Activated naive CD8-positive, alpha-beta T cell (primary cell): Measurements from ENCODE around the gene GSN.

Experiments used
- H3K27ac Mint-ChIP-seq: one replicate; pipeline ENCODE4 v1.8.0; 2021; ENCODE audit warnings: mixed read lengths
- H3K27me3 Mint-ChIP-seq: one replicate; pipeline ENCODE4 v1.8.0; 2021; ENCODE audit warnings: mixed read lengths
- H3K36me3 Mint-ChIP-seq: one replicate; pipeline ENCODE4 v1.8.0; 2021; ENCODE audit warnings: mixed read lengths
- H3K4me1 Mint-ChIP-seq: one replicate; pipeline ENCODE4 v1.8.0; 2021; ENCODE audit warnings: low read depth, mixed read lengths
- H3K4me3 Mint-ChIP-seq: one replicate; pipeline ENCODE4 v1.8.0; 2021; ENCODE audit warnings: mild to moderate bottlenecking, mixed read lengths
- H3K9me3 Mint-ChIP-seq: one replicate; pipeline ENCODE4 v1.8.0; 2021; ENCODE audit warnings: low read depth, mixed read lengths

The GSN gene

DNA sequence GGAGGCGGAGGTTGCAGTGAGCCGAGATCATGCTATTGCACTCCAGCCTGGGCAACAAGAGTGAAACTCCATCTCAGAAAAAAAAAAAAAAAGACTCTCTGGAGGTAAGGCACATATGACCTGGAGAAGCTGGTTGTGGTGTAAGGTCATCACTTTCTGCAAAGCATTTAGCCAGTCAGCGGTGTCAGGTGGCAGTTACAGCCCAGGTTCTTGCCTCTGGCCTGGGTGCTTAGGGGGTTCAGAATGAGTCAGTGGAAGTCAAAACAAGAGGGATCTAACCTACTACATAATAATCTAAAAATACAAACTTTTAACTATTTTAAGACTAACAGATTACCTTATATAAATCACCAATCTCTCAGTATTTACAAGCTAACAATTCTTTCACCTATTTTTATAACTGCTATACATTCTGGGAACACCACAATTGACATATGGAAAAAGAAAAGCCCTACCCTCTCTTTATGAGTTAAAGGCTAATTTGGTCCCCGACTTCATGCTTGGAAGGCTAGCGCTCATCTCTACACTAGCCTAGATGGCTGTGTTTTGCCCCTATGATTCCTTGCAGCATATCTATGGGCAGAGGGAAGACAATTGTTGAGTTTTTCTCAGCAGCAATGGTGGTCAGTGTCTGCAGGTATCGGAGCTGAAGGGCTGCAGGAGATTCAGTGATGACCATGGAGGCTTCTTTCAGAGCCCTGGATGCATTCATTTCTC, 72.9 kb downstream of the GSN start:
- H3K4me3 Mint-ChIP-seq, result no peak overlapping the region
- no peak overlapping the region for H3K27ac Mint-ChIP-seq
- no peaks in the 10 kb centered on the region for H3K9me3 Mint-ChIP-seq
- H3K27me3 Mint-ChIP-seq, result no peaks in the 10 kb centered on the region
- no peaks in the 10 kb centered on the region for H3K4me1 Mint-ChIP-seq
- H3K36me3 Mint-ChIP-seq, result peaks cover 12% of the 10 kb centered on the region

DNA sequence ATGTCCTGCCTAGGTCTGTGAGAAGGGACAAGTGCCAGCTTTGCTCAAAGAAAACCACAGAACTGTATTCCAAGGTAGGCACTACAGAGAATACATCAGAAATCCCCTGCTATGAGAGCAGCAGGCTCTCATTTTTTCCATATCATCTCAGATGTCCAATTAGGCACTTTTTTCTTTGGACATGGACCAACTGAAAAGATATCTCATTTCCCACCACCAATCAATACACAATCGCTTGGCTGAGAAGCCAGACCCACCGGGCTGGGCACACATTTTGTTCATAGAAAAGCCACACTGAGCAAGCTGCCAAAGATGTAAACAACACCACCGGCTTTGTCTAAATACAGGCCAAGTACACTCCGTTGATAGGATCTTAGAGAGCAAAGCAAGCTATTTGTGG, 76.2 kb downstream of the GSN start:
- Mint-ChIP-seq H3K4me1 (no peaks in the 10 kb centered on the region), H3K4me3 (no peak overlapping the region), H3K27me3 (no peaks in the 10 kb centered on the region), H3K27ac (no peak overlapping the region), H3K36me3 (peaks cover 18% of the 10 kb centered on the region), H3K9me3 (no peaks in the 10 kb centered on the region)

DNA sequence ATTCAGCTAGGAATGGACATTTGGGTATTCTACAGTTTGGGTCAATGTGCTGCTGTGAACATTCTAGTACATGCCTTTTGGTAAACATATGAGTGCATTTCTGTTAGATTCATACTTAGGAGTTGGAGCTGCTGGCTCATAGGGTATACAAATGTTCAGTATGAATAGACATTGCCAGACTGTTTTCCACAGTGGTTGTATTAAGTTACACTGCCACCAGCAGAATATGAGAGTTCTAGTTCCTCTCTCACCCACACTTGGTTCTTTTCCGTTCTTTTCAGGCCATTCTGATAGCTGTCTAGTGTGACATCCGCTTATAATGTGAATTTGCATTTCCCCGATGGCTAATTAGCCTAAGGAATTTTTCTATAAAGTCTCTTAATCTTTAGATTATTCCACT, 77.1 kb downstream of the GSN start:
- Mint-ChIP-seq H3K36me3 (peaks cover 18% of the 10 kb centered on the region), H3K4me1 (no peaks in the 10 kb centered on the region), H3K27me3 (no peaks in the 10 kb centered on the region), H3K27ac (no peak overlapping the region), H3K4me3 (no peak overlapping the region), H3K9me3 (no peaks in the 10 kb centered on the region)

DNA sequence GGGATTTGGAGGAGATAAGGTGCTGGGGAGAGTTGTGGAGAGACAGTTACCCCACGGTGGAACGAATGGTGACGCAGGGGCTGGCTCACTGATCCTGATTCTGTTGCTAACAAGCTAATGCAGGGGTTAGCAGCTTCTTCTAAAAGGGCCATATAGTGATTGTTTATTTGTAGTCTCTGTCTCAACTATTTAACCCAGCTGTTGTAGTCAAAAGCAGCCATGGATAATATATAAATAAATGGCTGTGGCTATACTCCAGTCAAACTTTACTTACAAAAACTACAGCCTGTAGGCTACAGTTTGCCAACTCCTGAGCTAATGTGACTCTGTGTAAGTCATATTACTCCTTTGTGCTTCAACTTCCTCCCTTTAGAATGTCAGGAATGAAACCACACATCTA, 80.3 kb downstream of the GSN start:
- no peak overlapping the region for H3K27ac Mint-ChIP-seq
- no peaks in the 10 kb centered on the region for H3K9me3 Mint-ChIP-seq
- H3K4me3 Mint-ChIP-seq, result no peak overlapping the region
- peaks cover 32% of the 10 kb centered on the region for H3K36me3 Mint-ChIP-seq
- H3K4me1 Mint-ChIP-seq, result peaks cover 5% of the 10 kb centered on the region
- no peaks in the 10 kb centered on the region for H3K27me3 Mint-ChIP-seq

DNA sequence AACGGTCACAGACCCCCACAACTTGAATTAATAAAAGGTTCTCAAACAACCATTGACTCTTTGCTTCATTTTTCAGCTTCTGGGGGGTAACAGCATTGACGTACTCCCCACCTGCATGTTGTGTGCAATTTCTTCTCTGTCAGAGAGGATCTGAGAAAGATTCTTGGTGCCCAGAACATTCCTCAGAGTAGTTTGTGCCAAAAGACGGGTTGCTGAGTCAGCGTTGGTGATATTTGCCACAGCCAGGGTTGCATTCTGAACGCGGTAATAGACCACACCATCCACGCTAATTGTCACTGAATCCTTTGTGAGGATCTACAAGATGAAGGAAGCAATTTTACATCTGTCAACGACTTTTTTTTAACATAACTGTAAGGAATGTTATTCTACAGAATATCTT, 81.0 kb downstream of the GSN start:
- no peak overlapping the region for H3K27ac Mint-ChIP-seq
- no peaks in the 10 kb centered on the region for H3K27me3 Mint-ChIP-seq
- H3K4me1 Mint-ChIP-seq, result peaks cover 13% of the 10 kb centered on the region
- no peak overlapping the region for H3K4me3 Mint-ChIP-seq
- peaks cover 32% of the 10 kb centered on the region for H3K36me3 Mint-ChIP-seq
- H3K9me3 Mint-ChIP-seq, result no peaks in the 10 kb centered on the region

DNA sequence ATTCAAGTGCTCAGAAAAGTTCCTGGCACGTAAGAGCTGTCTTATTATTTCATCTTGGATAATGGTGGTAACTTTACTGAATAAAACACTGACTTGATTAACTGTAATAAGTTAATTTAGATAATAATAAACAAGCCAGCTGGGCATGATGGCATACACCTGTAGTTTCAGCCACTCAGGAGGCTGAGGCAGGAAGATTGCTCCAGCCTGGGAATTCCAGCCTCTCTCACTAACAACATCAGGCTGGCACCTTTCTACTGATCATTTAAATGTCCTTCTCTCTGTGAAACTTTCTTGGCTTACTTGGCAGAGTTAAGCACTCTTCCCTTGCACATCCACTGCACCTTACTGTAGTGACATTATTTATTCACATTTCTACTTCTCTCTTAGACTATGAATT, 82.1 kb downstream of the GSN start:
- Mint-ChIP-seq H3K27me3 (no peaks in the 10 kb centered on the region), H3K4me3 (no peak overlapping the region), H3K27ac (no peak overlapping the region), H3K36me3 (peaks cover 32% of the 10 kb centered on the region), H3K9me3 (no peaks in the 10 kb centered on the region), H3K4me1 (peaks cover 19% of the 10 kb centered on the region)

DNA sequence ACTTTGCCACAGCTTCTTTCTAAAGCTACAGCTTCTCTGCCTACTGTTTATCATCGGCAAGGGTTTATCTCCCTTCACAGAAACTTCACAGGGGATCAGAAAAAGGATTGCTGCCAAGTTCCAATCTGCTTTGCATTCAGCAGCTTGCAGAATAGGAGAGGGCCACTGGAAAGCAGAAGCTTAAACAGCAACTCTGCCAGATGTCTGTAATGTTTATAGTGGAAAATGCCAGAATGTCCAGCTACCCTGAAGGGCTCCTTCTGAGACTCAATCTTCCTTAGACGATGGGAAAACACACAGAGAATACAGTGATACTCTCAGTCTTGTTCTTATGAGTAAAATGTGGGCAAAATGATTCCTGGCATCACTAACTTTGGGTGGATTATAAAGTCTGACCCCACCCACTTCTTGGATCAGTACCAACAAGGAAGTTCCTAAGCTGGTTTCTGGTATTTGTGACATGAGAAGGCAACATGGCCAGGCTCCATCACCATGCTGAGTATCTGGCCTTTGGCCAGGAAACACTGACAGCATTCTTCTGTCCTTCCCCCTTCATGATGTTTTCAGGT, 83.1 kb downstream of the GSN start:
- Mint-ChIP-seq H3K9me3 (no peaks in the 10 kb centered on the region), H3K4me1 (peaks cover 22% of the 10 kb centered on the region), H3K36me3 (peaks cover 33% of the 10 kb centered on the region), H3K4me3 (no peak overlapping the region), H3K27ac (no peak overlapping the region), H3K27me3 (no peaks in the 10 kb centered on the region)

DNA sequence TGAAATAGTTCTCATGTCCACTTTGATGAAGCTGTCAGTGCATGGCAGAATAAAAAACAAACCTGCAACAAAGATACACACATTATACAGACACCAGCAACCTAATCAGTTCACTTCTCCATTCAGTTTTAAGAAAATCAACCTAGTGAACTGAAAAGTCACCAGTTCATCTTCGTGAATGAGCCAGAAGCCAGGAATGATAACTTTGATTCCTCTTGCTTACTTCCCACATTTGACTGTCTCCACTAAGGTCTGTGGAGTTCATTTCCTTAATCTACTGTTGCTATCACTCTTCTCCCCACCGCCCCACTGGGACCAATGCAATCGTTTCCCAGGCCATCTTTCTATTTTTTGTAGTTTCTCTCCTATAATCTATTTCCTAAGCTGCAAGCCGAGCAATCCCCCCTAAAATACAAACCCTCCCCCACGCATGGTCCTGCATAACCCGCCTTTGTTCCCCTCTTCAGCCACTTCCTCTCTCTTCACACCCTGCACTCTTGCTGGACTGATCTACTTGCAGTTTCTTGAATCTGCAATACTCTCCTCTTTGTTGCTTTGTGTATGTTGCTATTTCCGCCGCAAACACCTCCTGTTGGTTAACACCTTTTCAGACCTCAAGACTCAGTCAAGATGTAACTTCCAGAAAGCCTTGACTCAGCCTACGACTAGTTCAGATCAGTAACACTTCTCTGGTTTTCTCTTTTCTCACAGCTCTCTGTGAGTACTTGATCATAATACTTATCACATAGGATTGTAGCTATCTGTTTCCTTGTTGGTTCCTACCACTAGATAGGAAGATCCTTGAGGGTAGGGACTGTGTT, 85.5 kb downstream of the GSN start:
- Mint-ChIP-seq H3K27ac (peak overlapping the region; percentile 65), H3K36me3 (peaks cover 24% of the 10 kb centered on the region), H3K4me1 (peaks cover 34% of the 10 kb centered on the region), H3K27me3 (no peaks in the 10 kb centered on the region), H3K4me3 (peak overlapping the region; percentile 55), H3K9me3 (no peaks in the 10 kb centered on the region)

DNA sequence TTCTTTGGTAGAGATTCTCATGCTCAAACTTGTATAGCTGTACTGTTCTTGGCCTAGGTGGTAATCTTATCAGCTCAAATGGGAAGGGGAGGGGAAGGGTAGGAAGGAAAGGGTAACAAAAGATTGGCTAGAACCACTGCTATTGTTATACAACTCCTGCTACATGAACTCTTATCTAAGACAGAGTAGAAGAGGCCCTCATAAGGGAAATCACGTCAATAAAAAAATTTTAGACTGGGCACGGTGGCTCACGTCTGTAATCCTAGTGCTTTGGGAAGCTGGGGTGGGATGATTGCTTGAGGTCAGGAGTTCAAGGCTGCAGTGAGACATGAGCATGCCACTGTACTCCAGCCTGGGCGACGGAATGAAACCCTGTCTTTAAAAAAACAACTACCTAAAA, 86.2 kb downstream of the GSN start:
- Mint-ChIP-seq H3K4me3 (peak overlapping the region; percentile 11), H3K9me3 (no peaks in the 10 kb centered on the region), H3K27me3 (no peaks in the 10 kb centered on the region), H3K4me1 (peaks cover 41% of the 10 kb centered on the region), H3K36me3 (peaks cover 22% of the 10 kb centered on the region), H3K27ac (peak overlapping the region; percentile 65)

DNA sequence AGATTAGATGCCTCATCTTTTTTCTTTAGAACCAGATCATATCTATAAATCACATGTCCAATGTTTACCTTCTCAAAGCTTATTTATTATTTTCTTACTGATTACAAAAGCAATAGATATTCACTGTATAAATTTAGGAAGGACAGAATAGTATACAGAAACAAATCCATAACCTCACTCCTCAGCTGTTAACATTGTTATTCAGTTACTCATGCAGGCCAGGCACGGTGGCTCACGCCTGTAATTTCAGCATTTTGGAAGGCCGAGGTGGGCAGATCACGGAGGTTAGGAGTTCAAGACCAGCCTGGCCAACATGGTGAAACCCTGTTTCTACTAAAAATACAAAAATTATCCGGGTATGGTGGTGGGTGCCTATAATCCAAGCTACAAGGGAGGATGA, 86.8 kb downstream of the GSN start:
- H3K27me3 Mint-ChIP-seq, result no peaks in the 10 kb centered on the region
- no peaks in the 10 kb centered on the region for H3K9me3 Mint-ChIP-seq
- peaks cover 22% of the 10 kb centered on the region for H3K36me3 Mint-ChIP-seq
- no peak overlapping the region for H3K27ac Mint-ChIP-seq
- peaks cover 45% of the 10 kb centered on the region for H3K4me1 Mint-ChIP-seq
- H3K4me3 Mint-ChIP-seq, result no peak overlapping the region

DNA sequence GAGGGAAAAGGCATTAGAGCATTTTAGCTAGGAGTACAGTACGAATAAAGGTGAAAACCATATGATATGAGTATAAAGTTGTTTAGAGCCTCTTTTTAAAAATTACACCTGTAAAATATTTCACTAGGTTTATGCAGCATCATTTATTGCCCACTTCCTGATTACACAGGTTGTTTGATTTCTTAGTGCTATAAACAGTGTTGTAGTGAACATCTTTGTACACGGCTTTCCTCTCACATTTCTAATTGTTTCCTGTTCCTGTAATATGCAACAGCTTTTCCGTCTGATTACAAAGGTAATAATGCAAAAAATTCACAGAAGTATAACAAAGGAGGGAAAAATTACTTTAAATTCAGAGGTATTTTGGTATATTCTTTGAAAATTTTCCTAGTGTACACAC, 89.0 kb downstream of the GSN start:
- H3K36me3 Mint-ChIP-seq, result peaks cover 10% of the 10 kb centered on the region
- H3K27ac Mint-ChIP-seq, result no peak overlapping the region
- no peaks in the 10 kb centered on the region for H3K9me3 Mint-ChIP-seq
- H3K4me1 Mint-ChIP-seq, result peaks cover 43% of the 10 kb centered on the region
- H3K4me3 Mint-ChIP-seq, result no peak overlapping the region
- H3K27me3 Mint-ChIP-seq, result no peaks in the 10 kb centered on the region

DNA sequence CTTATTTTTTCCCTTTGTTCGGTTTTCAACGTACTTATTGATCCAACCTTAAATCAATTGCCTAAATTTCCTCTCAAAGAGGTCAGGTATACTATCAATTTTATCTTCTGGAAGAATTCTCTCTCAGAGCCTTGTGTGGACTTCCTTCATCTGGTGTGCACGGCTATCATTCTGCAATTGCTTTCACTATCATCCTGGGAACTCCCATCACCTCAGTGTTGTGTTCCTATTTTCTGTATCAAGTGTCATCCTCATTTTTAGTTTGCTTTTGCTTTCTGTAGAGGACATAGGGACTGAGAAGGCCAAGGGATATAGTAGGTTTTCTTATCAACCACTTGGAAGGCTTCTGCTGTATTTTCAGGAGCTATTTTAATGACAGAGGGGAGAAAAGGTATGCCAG, 90.8 kb downstream of the GSN start:
- Mint-ChIP-seq H3K4me1 (peaks cover 35% of the 10 kb centered on the region), H3K9me3 (no peaks in the 10 kb centered on the region)

DNA sequence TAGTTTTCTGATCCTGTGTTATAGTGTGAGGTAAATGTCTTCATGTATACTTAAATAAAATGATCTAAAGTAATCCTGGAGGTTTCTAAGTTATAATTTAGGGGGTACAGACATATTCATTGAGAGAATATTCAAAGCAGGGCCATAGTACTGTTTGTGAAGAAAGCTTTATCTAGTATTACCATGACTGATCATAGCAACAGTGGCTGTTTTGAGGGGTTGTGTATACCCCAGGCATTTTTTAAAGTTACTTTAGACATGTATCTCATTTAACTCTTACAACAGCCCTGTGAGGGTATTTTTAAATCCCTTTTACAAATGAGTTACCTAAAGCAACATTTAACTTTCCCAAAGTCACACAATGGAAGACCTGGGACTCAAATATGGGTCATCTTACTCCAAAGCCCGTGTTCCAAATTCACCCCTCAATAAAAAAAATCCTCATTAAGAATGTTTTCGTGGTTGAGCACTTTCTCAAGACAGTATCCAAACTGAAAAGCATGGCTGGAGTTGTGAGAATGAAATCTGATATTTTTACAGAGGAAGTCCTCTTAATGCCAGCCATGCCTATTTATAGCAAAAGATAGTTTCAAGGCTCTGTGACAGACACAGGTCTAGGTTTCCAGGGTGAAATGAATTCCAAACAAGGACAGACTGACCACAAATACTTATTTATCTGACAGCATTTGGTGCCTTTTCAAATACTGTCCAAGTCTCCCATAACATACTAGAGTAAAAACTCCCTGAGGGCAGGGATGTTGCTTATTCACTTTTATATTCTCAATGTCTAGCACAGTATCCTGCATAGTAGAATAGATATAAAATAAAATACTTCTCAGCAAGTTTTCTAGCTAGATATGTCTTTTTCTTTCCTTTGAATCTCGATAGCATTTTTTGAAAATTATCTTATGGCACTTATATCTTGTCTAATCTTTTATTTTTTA, 91.7 kb downstream of the GSN start:
- Mint-ChIP-seq H3K36me3 (peaks cover 3% of the 10 kb centered on the region), H3K27ac (peak overlapping the region; percentile 59), H3K4me1 (peaks cover 28% of the 10 kb centered on the region), H3K4me3 (no peak overlapping the region), H3K27me3 (no peaks in the 10 kb centered on the region), H3K9me3 (no peaks in the 10 kb centered on the region)

More for the DNA sequence above, 90.8 kb downstream of the GSN start:
- no peaks in the 10 kb centered on the region for H3K27me3 Mint-ChIP-seq
- H3K36me3 Mint-ChIP-seq, result peaks cover 3% of the 10 kb centered on the region
- peak overlapping the region; percentile 42 for H3K27ac Mint-ChIP-seq
- H3K4me3 Mint-ChIP-seq, result peak overlapping the region; percentile 37

DNA sequence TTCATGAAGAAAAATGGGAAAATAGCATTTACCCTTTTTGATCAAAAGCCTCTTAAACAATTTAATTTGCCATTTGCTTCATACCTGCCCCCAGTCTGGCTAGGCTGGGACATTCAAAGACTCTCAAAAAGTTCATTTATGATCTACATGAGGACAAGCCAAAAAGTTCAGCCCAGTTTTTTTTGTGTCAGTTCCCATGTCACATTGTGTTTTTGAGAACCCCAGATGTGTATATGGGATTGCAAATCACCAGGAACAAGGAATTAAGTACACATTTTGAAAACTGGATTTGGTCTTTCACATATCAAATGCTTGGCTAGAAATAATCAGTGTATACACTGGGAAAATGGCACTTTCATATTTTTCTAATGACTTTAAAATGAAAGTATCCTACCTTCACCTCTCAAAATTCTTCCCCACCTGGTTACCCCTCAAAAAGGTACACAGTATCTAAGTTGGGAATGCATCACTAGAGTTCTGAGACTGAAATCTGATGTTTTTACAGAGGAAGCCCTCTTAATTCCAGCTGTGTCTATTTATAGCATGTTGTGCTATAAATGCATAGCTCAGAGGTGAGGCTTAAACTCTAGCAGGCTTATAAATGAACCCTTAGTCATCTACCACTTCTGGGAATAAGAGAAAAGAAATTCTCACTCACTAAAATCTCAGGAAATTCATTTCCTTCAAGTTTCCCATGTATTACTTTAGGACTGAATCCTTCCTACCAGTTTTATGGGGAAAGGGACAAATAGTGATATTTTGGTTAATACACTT, 92.8 kb downstream of the GSN start:
- Mint-ChIP-seq H3K4me3 (no peak overlapping the region), H3K4me1 (peaks cover 28% of the 10 kb centered on the region), H3K27ac (no peak overlapping the region), H3K9me3 (no peaks in the 10 kb centered on the region), H3K36me3 (peaks cover 5% of the 10 kb centered on the region), H3K27me3 (no peaks in the 10 kb centered on the region)
